Fibroblast of skin of back (primary cell): Measurements from ENCODE around the gene HLCS.
A peak's percentile ranks its signal among the peaks of the same experiment; 100 is the strongest.

Experiments used
- DNase-seq: peaks from one replicate; pipeline ENCODE4 v3.0.0-alpha.2; 2013

The HLCS gene

GRCh38 chr21:36769051-36769839 is 197.2 kb downstream of the HLCS start:
- no peak for DNase-seq

- DNase-seq = no peak
Observed at GRCh38 chr21:36768496-36768895, 198.0 kb downstream of the HLCS start.

- no peak for DNase-seq
Observed at GRCh38 chr21:36767096-36767495, 199.4 kb downstream of the HLCS start.

- no peak for DNase-seq
Observed at GRCh38 chr21:36766511-36766910, 200.0 kb downstream of the HLCS start.

- peak; percentile 38 for DNase-seq
Observed at GRCh38 chr21:36765229-36765628, 201.2 kb downstream of the HLCS start.

- DNase-seq = no peak
Observed at GRCh38 chr21:36763305-36763704, 203.2 kb downstream of the HLCS start.

GRCh38 chr21:36762642-36763041 is 203.8 kb downstream of the HLCS start:
- no peak for DNase-seq

- no peak for DNase-seq
Observed at GRCh38 chr21:36761685-36762084, 204.8 kb downstream of the HLCS start.

GRCh38 chr21:36759348-36760083 is 207.0 kb downstream of the HLCS start:
- no peak for DNase-seq

GRCh38 chr21:36757196-36757595 is 209.3 kb downstream of the HLCS start:
- no peak for DNase-seq

GRCh38 chr21:36756527-36756926 is 209.9 kb downstream of the HLCS start:
- peak; percentile 70 for DNase-seq

GRCh38 chr21:36754241-36754898 is 212.1 kb downstream of the HLCS start:
- DNase-seq = no peak

- peak; percentile 85 for DNase-seq
Observed at GRCh38 chr21:36753556-36753955, 212.9 kb downstream of the HLCS start.

- no peak for DNase-seq
Observed at GRCh38 chr21:36751383-36751782, 215.1 kb downstream of the HLCS start.

GRCh38 chr21:36750576-36750959 is 215.9 kb downstream of the HLCS start:
- peak; percentile 37 for DNase-seq

GRCh38 chr21:36749935-36750575 is 216.4 kb downstream of the HLCS start:
- DNase-seq = peak; percentile 61

GRCh38 chr21:36747815-36748383 is 218.6 kb downstream of the HLCS start:
- peak; percentile 60 for DNase-seq

- DNase-seq = no peak
Observed at GRCh38 chr21:36747041-36747814, 219.2 kb downstream of the HLCS start.

- no peak for DNase-seq
Observed at GRCh38 chr21:36745459-36745858, 221.0 kb downstream of the HLCS start.

GRCh38 chr21:36744560-36745231 is 221.8 kb downstream of the HLCS start:
- no peak for DNase-seq

- no peak for DNase-seq
Observed at GRCh38 chr21:36744190-36744559, 222.3 kb downstream of the HLCS start.
